GM19025 (cell line): ENCODE results near the gene ZNRF3.
"Not testable (repeated sequence)": the region's sequence is repeated elsewhere in the genome, so short reads cannot be mapped to it uniquely, and the experiment has no call there.

Source experiments
- ATAC-seq: cut with Tn5 transposase; IDR thresholded peaks from one replicate; pipeline ENCODE4 v1.9.1; 2021; ENCODE audit warnings: mild to moderate bottlenecking, low read depth, moderate library complexity; ENCODE audit not compliant: unreplicated experiment

Gene ZNRF3

DNA sequence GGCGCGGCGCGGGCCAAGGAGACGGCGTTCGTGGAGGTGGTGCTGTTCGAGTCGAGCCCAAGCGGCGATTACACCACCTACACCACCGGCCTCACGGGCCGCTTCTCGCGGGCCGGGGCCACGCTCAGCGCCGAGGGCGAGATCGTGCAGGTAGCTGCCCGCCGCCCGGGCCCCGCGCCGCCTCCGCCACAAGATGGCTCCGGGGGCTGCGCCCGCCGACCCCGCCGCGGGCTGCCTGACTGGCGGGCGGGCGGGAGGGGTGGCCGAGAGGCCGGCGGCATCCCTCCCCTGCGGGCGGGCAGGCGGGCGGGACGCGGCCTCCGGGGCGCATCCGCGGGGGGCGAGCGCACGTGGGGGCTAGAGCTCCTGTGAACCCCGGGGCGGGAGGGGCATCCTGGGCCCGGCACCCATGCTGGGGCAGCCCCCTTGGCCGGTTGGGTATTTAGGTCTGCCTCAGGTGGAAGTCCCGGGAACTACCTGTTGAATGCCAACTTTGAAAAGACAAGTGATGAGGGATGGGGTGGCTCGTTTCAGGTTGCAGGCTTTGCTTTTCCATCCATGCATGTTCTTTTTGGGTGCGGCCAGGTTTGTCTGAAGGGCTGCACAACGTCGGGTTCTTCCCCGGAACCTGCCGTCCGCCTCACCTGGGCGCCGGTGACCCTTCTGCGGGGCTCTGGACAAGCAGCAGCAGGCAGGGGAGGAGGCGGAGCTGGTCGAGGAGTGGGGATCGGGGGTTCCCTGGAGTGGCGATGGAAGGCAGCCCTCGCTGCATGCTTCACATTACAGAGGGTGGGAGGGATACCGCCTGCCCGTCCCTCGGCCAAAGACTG, 760 bp downstream of the ZNRF3 start:
- no peak for ATAC-seq

GRCh38 chr22:28884747-28885350, 1.5 kb downstream of the ZNRF3 start:
- no peak for ATAC-seq

DNA sequence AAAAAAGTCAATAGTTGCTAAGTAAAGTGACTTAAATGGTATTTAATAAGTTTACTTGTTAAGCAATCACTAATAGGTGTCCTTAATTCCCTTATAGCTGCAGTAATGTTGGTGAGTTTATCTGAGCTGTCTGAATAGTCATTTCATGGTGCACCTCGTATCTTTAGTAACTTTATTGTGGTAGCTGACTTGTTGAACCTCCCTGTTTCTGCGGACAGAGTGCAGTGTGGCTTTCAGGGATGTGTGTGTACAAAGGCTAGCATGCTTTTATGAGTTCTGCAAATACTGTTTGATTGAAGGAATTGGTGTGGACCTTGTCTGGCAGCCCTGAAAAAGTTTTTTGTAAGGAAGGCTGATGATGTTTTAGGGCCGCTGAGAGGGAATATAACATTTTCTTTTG, 2.6 kb downstream of the ZNRF3 start:
- ATAC-seq, result no peak

- not testable (repeated sequence) for ATAC-seq
Measured at GRCh38 chr22:28886679-28887078, 3.3 kb downstream of the ZNRF3 start.

DNA sequence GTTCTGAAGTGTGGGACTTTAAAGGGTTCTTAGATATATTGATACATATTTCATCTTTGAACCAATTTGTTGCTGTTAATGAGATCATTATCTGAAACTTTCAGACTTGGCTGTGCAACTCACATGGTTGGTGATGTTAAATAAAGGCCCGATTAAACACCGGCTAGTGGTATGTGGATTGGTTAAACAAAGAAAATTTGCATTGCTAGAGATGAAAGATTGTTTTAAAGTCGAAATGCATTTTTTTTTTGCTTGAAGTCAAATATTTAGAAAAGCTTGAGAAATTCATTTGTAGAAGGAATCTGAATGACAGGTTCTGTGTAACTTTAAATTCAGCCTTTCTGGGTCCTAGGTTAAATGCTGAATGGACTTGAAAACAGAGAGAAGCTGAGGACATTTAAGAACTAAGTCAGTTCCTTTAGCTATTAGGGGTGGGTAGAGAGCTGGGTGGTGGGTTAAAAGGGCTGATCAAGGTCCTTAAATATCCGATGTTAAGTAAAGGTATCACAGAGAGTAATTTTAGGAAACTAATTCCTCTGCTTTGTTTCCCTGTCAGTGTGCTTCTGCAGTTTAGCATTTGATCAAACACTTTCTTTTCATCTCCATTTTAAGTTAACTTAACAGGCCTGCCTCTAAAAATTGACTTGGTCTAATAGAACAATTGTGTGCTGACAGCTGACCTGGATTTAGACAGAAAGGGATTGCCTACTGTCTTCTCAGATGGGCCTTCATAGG, 4.5 kb downstream of the ZNRF3 start:
- no peak for ATAC-seq

- ATAC-seq, result no peak
Measured at GRCh38 chr22:28889478-28890024, 6.2 kb downstream of the ZNRF3 start.

DNA sequence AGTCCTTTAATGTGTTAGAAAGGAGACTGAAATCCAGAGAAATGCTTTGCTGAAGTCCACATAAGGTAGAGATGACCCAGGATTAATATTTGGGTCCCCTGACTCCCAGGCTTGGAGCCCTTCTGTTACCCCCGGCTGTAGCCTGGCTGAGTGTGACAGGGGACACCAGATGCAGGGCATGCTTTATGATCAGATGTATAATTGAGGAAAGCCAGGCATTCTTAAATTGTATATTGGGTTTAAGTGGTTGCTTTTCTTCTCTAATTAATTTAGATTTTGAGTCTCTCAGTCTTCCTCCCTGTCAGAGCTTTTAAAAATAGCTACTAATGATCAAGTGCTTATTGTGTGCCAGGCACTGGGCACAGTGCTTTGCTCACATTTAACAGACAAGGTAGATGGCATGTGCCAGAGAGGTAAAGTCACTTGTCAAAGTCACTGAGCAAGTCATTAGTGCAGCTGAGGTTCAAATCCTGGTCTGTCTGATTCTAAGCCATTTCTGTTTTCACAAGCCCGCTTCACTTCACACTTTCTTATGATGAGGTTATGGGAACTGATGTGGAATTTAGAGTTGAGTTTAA, 7.9 kb downstream of the ZNRF3 start:
- no peak for ATAC-seq

DNA sequence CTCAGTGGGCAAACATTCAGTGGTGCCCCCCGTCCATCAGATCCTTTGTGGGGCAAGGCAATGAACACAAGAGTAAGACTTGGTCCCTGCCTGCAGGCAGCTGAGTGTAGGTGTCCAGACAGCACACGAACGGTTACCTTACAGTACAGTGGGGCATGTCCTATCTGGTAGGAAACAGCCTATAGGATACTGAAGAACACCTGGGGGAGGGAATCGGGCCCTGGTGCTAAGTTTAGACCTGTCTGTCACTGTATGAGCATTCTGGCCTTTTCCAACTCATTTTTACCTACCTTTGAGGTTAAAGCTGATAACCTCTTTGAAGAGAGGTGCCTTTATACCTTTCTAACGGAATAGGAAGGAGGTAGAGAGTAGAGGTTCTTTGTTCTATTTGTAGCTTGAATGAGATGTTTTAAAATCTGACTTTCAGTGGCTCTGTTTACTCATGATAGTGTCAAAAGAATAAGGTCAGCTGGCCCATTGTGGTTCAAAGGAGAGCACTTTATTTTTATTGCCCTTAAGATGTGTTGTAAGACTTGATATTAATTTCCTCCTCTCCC, 8.9 kb downstream of the ZNRF3 start:
- no peak for ATAC-seq

DNA sequence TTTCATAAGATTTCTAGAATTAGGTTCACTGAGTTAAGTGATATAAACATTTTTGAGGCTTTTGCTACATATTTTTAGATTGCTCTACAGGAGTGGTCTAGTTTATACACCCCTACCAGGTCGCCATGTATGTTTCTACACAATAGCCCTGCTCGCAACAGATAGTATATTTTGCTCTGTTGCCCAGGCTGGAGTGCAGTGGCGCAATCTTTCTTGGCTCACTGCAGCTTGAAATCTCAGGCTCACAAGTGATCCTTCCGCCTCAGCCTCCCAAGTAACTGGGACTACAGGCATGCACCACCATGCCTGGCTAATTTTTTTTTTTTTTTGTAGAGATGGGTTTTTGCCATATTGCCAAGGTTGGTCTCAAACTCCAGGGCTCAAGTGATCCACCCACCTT, 10.4 kb downstream of the ZNRF3 start:
- no peak for ATAC-seq

GRCh38 chr22:28894334-28894733, 11.0 kb downstream of the ZNRF3 start:
- ATAC-seq, result no peak

GRCh38 chr22:28894807-28895206, 11.4 kb downstream of the ZNRF3 start:
- no peak for ATAC-seq

GRCh38 chr22:28896611-28897010, 13.2 kb downstream of the ZNRF3 start:
- no peak for ATAC-seq

DNA sequence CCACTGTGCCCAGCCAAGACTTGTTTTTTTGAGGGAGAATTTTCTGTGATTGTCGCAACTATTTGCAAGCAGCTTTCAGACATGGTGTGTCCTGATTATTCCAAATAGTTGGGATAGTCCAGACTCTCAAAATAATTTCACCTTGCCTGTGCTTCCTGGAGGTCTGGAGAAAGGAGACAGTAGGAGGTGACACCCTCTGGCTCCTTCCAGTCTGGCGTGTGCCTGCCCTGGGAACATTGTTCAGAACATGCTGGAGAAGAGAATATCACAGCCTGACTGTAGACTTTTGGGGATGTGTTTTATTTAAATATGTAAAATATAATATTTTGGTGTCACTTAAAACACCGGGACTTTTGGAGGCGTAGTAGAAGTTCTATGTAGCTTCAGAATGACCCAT, 14.9 kb downstream of the ZNRF3 start:
- no peak for ATAC-seq

DNA sequence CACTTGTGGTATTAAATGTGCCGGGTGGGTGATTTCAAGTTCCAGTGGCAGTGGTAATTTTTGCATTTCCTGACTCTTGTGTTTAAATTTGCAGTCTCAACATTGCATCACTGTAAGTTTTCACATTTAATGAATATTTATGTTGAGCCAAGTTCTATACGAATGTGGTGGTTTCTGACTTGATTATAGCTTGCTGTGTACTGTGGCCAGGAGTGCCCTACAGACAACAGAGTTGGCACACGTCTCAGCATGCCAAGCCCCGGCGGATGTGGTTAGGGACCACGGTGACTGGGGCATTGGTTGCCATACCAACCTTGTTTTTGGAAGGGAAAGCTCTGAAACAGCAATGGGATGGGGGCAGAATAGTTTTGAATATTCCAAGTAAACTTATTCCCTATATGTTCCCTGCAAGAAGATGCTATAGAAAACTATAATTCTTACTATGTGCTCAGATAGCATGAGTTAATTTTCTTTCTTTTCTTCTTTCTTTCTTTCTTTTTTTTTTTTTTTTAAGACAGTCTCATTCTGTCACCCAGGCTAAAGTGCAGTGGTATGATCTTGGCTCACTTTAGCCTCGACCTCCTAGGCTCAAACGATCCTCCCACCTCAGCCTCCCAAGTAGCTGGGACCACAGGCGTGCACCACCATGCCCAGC, 16.0 kb downstream of the ZNRF3 start:
- ATAC-seq, result no peak

- no peak for ATAC-seq
Measured at GRCh38 chr22:28900379-28900925, 17.1 kb downstream of the ZNRF3 start.

- ATAC-seq, result no peak
Measured at GRCh38 chr22:28902490-28902889, 19.1 kb downstream of the ZNRF3 start.

- ATAC-seq, result no peak
Measured at GRCh38 chr22:28903080-28903479, 19.7 kb downstream of the ZNRF3 start.

GRCh38 chr22:28903729-28904128, 20.4 kb downstream of the ZNRF3 start:
- ATAC-seq, result no peak

GRCh38 chr22:28904211-28904896, 21.0 kb downstream of the ZNRF3 start:
- no peak for ATAC-seq
